A673 (cell line): Measurements from ENCODE around the gene MEF2C.

Source experiments
- EZH2 ChIP-seq: fragments of 200-600 bp; sonication (generic); IDR thresholded peaks from 2 replicates; pipeline ENCODE4 v1.6.1; 2017; ENCODE audit warnings: borderline replicate concordance, low read depth, mild to moderate bottlenecking, mixed read lengths, antibody characterized with exemption, low read length; ENCODE audit not compliant: poor library complexity, severe bottlenecking
- TF ChIP-seq, protein P1 (sequence below): fragments of 300-800, 200-600 bp; sonication (generic); conservative IDR thresholded peaks from 2 replicates; pipeline ENCODE4 v1.5.1; 2017; ENCODE audit warnings: low read depth, mild to moderate bottlenecking, antibody characterized with exemption, low read length, moderate library complexity, mixed read lengths

- TF ChIP-seq, protein P1, sequence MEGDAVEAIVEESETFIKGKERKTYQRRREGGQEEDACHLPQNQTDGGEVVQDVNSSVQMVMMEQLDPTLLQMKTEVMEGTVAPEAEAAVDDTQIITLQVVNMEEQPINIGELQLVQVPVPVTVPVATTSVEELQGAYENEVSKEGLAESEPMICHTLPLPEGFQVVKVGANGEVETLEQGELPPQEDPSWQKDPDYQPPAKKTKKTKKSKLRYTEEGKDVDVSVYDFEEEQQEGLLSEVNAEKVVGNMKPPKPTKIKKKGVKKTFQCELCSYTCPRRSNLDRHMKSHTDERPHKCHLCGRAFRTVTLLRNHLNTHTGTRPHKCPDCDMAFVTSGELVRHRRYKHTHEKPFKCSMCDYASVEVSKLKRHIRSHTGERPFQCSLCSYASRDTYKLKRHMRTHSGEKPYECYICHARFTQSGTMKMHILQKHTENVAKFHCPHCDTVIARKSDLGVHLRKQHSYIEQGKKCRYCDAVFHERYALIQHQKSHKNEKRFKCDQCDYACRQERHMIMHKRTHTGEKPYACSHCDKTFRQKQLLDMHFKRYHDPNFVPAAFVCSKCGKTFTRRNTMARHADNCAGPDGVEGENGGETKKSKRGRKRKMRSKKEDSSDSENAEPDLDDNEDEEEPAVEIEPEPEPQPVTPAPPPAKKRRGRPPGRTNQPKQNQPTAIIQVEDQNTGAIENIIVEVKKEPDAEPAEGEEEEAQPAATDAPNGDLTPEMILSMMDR, result no peak
- no peak for TF ChIP-seq EZH2
Measured at GRCh38 chr5:88862547-88863175, 20.3 kb downstream of the MEF2C start.
